Kidney (tissue), 14 donors: ENCODE results near the gene ZNF555. TPM values are rescaled to one million over a fixed set of nuclear protein-coding genes. Genes with fewer than 3 reads are reported as not detected.

ENCODE experiments used
- DNase-seq, 5 donors: peaks; one replicate each; pipeline ENCODE4 v3.0.0-alpha.2; 2013 to 2020
- FAIRE-seq: peaks from 2 replicates; lab custom pipeline; 2012; peaks lifted over from hg19 to GRCh38; lab: Jason Lieb, UNC
- H3K27ac ChIP-seq, 2 donors: one replicate each; pipeline ENCODE4 v1.7.0; 2013; ENCODE audit warnings: low read depth in 2 of 2, low read length in 2 of 2, inconsistent platforms in 1 of 2
- H3K27me3 ChIP-seq: one replicate; pipeline ENCODE4 v1.7.1; 2013; ENCODE audit warnings: low read length, inconsistent platforms; ENCODE audit not compliant: control insufficient read depth, insufficient read depth
- H3K36me3 ChIP-seq, 3 donors: one replicate each; pipeline versions ENCODE4 v1.7.0 to v1.7.1; 2013; ENCODE audit warnings: low read length in 3 of 3, control low read depth in 1 of 3, inconsistent platforms in 1 of 3; ENCODE audit not compliant: insufficient read depth in 3 of 3, control insufficient read depth in 2 of 3
- H3K4me1 ChIP-seq, 3 donors: one replicate each; pipeline versions ENCODE4 v1.7.0 to v1.7.1; 2013; ENCODE audit warnings: low read length in 3 of 3, inconsistent platforms in 1 of 3, low read depth in 1 of 3; ENCODE audit not compliant: control insufficient read depth in 2 of 3, insufficient read depth in 2 of 3
- H3K4me3 ChIP-seq, 3 donors: one replicate each; pipeline versions ENCODE4 v1.7.0 to v1.8.1; 2013; ENCODE audit warnings: low read length in 3 of 3, control low read depth in 1 of 3, inconsistent platforms in 1 of 3
- H3K9ac ChIP-seq, 3 donors: one replicate each; pipeline versions ENCODE4 v1.7.0 to v1.7.1; 2013; ENCODE audit warnings: low read length in 3 of 3, control low read depth in 1 of 3, inconsistent platforms in 1 of 3
- H3K9me3 ChIP-seq, 3 donors: one replicate each; pipeline versions ENCODE4 v1.7.0 to v1.7.1; 2013; ENCODE audit warnings: low read length in 3 of 3, control low read depth in 1 of 3, inconsistent platforms in 1 of 3; ENCODE audit not compliant: control insufficient read depth in 2 of 3, insufficient read depth in 1 of 3
- intact Hi-C: fragments of 100-400 bp; cut with DNase I; formaldehyde crosslinking; loops from one replicate; pipeline ENCODE4 v1.11.1; 2022
- polyA plus RNA-seq: library from polyadenylated mRNA; stranded (reverse); fragments of 350-450 nt; fragmentation: Illumina TruSeq; extraction: RNeasy Lipid Tissue Mini Kit (QIAGEN cat#74804); gene quantifications from one replicate; pipeline ENCODE4 v1.2.3, GENCODE V29; 2014; ENCODE audit warnings: low read depth, low replicate concordance; ENCODE audit not compliant: insufficient read depth
- total RNA-seq: library from RNA; stranded (reverse); fragmentation: NEBNext Ultra II Directional; extraction: Animal tissue kit (Norgen Biotek cat#: 25700); gene quantifications from one replicate; pipeline ENCODE4 v1.2.1, GENCODE V29; 2021
- TF ChIP-seq, protein P1 (sequence below): IDR thresholded peaks from 3 replicates; pipeline ENCODE4 v1.5.1; 2012; ENCODE audit warnings: mild to moderate bottlenecking, moderate library complexity, borderline replicate concordance; ENCODE audit not compliant: insufficient read depth; ENCODE audit errors: extremely low read depth
- donor health status: control.
- donor health status: control.
- donor health status: control.
- donor health status: control.
- donor health status: control.
- donor health status: DM: yes; HTN: yes; CAD: no.
- donor health status: Normal renal cell carcinoma (clear cell type).

ZNF555 gene
- total and polyA plus RNA-seq, 2 donors from 2014 or later: 3.9 to 9.8 TPM

GRCh38 chr19:2905918-2906519 is 64.7 kb downstream of the ZNF555 start:
- Histone ChIP-seq H3K9me3 (no peaks in the 10 kb centered on the region), H3K4me1 (peaks cover 0 to 2% (median 0%) of the 10 kb centered on the region in 3 donors), H3K27me3 (no peaks in the 10 kb centered on the region), H3K36me3 (no peaks in the 10 kb centered on the region), H3K27ac (no peak overlapping the region), H3K9ac (no peak overlapping the region), H3K4me3 (no peak overlapping the region)
- TF ChIP-seq, protein P1, sequence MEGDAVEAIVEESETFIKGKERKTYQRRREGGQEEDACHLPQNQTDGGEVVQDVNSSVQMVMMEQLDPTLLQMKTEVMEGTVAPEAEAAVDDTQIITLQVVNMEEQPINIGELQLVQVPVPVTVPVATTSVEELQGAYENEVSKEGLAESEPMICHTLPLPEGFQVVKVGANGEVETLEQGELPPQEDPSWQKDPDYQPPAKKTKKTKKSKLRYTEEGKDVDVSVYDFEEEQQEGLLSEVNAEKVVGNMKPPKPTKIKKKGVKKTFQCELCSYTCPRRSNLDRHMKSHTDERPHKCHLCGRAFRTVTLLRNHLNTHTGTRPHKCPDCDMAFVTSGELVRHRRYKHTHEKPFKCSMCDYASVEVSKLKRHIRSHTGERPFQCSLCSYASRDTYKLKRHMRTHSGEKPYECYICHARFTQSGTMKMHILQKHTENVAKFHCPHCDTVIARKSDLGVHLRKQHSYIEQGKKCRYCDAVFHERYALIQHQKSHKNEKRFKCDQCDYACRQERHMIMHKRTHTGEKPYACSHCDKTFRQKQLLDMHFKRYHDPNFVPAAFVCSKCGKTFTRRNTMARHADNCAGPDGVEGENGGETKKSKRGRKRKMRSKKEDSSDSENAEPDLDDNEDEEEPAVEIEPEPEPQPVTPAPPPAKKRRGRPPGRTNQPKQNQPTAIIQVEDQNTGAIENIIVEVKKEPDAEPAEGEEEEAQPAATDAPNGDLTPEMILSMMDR: no peak
- DNase-seq: no peak
- intact Hi-C loops: no loop called here
- FAIRE-seq: no peak

GRCh38 chr19:2906631-2907195 is 65.4 kb downstream of the ZNF555 start:
- H3K4me1 ChIP-seq: peaks cover 0 to 2% (median 0%) of the 10 kb centered on the region in 3 donors
- TF ChIP-seq, protein P1: no peak
- FAIRE-seq (no peak), DNase-seq (no peak)
- intact Hi-C loops: no loop called here
- no peaks in the 10 kb centered on the region for H3K36me3 ChIP-seq
- H3K27ac ChIP-seq: no peak overlapping the region
- H3K9ac ChIP-seq: no peak overlapping the region
- no peaks in the 10 kb centered on the region for H3K27me3 ChIP-seq
- H3K4me3 ChIP-seq: no peak overlapping the region
- H3K9me3 ChIP-seq: no peaks in the 10 kb centered on the region

Other genes starting within 250 kb of the ZNF555 start
- gene GNG7, start 138.8 kb upstream of the ZNF555 start, total RNA-seq: 9.9 TPM
- 13.4 TPM for gene GNG7, start 138.8 kb upstream of the ZNF555 start, polyA plus RNA-seq
- 2.3 TPM for gene DIRAS1, start 120.1 kb upstream of the ZNF555 start, total RNA-seq
- 7.6 TPM for gene DIRAS1, start 120.1 kb upstream of the ZNF555 start, polyA plus RNA-seq
- gene SLC39A3, start 101.5 kb upstream of the ZNF555 start, total RNA-seq: 31.1 TPM
- 38.0 TPM for gene SLC39A3, start 101.5 kb upstream of the ZNF555 start, polyA plus RNA-seq
- gene SGTA, start 58.2 kb upstream of the ZNF555 start, total RNA-seq: 50.4 TPM
- 66.2 TPM for gene SGTA, start 58.2 kb upstream of the ZNF555 start, polyA plus RNA-seq
- 42.9 TPM for gene THOP1, start 56.0 kb upstream of the ZNF555 start, total RNA-seq
- gene THOP1, start 56.0 kb upstream of the ZNF555 start, polyA plus RNA-seq: 36.8 TPM
- gene ZNF554, start 21.6 kb upstream of the ZNF555 start, total RNA-seq: 6.9 TPM
- gene ZNF554, start 21.6 kb upstream of the ZNF555 start, polyA plus RNA-seq: 3.6 TPM
- gene ZNF556, start 25.9 kb downstream of the ZNF555 start, total RNA-seq: 0.76 TPM
- gene ZNF556, start 25.9 kb downstream of the ZNF555 start, polyA plus RNA-seq: 0.56 TPM
- gene ZNF57, start 59.5 kb downstream of the ZNF555 start, total RNA-seq: 6.1 TPM
- 6.2 TPM for gene ZNF57, start 59.5 kb downstream of the ZNF555 start, polyA plus RNA-seq
- 5.1 TPM for gene ZNF77, start 103.5 kb downstream of the ZNF555 start, total RNA-seq
- 2.4 TPM for gene ZNF77, start 103.5 kb downstream of the ZNF555 start, polyA plus RNA-seq
- 3.7 TPM for gene TLE6, start 136.1 kb downstream of the ZNF555 start, total RNA-seq
- gene TLE6, start 136.1 kb downstream of the ZNF555 start, polyA plus RNA-seq: 5.2 TPM
- 76.6 TPM for gene TLE2, start 187.8 kb downstream of the ZNF555 start, total RNA-seq
- 28.2 TPM for gene TLE2, start 187.8 kb downstream of the ZNF555 start, polyA plus RNA-seq
- gene TLE5, start 221.0 kb downstream of the ZNF555 start, total RNA-seq: 526 TPM
- 580 TPM for gene TLE5, start 221.0 kb downstream of the ZNF555 start, polyA plus RNA-seq